GM21447 (cell line): ENCODE data around the gene HOXB1.
"Not testable (repeated sequence)": the region's sequence is repeated elsewhere in the genome, so short reads cannot be mapped to it uniquely, and the experiment has no call there.

Source experiments
- ATAC-seq: cut with Tn5 transposase; IDR thresholded peaks from one replicate; pipeline ENCODE4 v1.9.1; 2021; ENCODE audit not compliant: unreplicated experiment

HOXB1 gene

DNA sequence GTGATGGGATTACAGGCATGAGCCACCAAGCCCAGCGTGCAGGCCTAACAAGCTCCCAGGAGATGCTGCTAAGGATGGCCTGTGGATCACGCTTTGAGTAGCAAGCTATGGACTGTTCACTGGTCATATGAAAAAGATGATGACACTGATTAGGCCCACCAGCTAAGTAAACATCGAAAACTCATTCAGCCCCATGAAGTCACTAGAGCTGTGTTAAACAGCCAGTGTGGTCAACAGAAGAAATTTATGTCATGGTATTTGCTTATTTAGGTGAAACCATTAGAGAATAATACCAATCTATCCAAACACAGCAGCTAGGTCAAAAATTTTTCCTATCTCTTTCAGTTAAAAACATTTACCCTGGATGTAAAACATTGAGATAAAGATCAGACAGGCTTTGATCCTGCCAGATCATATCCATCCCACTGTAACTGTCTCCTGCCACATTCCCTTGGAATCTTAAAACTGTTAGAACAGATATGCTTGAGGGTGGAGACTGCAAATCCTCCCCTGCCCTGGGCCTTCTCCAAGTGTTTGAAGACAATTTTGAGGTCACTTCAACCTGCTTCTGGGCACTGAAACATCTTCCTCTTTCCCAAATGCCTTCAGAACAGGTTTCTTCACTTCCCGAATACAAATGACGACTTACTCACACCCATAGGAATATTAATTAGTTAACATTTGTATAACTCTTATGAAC is 30.9 kb downstream of the HOXB1 start:
- ATAC-seq = no peak

DNA sequence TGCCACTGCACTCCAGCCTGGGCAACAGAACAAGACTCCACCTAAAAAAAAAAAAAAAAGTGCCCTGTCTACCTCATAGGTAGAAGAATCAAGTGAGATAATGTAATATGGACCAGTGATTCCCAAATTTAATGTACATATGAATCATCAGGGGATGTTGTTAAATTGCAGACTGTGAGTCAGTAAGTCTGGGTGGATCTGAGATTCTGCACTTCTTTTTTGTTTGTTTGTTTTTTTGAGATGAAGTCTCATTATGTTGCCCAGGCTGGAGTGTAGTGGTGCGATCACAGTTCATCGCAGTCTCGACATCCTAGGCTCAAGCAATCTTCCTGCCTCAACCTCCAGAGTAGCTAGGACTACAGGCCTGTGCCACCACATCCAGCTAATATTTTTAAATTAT is 31.6 kb downstream of the HOXB1 start:
- ATAC-seq = no peak

DNA sequence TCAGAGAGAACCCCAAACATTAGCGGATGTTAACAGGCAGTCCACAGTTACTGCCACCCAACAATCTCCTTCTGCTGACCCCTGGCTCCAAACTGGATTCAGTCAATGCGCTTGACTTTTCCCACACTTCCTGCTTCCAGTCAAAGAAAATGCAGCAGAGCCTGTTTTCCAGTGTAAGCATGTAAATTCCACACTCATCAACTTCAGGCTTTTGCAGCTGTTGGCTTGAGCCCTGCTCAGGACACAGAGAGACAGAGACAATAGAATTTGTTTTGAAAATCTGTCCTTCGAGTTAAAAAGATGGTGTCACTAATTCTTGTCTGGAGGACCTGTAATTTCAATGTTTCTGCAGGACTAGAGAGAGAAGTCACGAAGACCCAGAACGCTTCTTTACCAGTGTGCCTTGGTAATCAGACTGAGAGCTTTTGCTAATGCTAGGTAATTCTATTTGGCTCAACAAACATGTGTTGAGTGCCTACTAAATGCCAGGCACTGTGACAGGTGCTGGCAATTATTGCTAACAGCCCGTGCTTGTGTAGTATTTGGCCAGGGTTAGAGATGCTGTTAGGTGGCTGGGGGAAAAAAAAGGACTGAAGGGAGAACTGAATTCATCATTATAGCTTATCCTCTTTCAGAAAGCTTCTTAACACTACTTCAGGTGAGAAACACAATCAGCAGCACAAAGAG is 32.5 kb downstream of the HOXB1 start:
- no peak for ATAC-seq

DNA sequence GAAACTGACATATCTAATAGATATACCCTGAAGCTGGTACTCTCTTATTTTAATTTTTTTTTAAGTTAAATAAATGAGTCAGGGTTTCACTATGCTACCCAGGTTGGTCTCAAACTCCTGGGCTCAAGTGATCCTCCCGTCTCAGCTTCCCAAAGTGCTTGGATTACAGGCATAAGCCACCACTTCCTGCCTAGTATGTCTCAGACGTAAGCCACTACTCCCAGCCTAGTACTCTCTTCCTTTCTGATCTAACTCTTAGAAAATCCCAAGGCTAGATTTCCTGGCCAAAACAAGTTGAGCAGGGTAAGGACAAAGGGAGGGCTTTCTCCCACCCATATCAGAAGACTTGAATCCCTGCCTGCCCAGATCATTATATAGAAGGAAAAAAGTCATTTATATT is 33.7 kb downstream of the HOXB1 start:
- no peak for ATAC-seq

DNA sequence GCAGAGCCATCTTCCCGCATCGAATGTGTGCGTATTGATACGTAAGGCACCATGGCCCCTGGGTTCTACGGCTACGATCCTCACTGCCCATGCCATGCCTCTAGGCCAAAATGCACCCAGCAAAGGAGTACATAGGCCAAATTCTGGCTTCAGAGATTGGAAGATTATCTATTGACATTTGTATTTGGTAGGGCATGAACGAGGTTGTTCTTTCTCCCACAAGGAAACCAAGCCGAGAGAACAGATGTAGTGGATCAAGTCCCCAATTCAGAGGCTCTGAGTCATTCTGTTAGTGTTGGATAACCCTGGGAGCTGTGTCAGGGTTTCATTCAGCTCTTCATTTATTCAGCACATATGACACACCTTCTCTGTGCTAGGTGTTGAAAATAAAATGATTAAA is 36.5 kb downstream of the HOXB1 start:
- ATAC-seq = no peak

DNA sequence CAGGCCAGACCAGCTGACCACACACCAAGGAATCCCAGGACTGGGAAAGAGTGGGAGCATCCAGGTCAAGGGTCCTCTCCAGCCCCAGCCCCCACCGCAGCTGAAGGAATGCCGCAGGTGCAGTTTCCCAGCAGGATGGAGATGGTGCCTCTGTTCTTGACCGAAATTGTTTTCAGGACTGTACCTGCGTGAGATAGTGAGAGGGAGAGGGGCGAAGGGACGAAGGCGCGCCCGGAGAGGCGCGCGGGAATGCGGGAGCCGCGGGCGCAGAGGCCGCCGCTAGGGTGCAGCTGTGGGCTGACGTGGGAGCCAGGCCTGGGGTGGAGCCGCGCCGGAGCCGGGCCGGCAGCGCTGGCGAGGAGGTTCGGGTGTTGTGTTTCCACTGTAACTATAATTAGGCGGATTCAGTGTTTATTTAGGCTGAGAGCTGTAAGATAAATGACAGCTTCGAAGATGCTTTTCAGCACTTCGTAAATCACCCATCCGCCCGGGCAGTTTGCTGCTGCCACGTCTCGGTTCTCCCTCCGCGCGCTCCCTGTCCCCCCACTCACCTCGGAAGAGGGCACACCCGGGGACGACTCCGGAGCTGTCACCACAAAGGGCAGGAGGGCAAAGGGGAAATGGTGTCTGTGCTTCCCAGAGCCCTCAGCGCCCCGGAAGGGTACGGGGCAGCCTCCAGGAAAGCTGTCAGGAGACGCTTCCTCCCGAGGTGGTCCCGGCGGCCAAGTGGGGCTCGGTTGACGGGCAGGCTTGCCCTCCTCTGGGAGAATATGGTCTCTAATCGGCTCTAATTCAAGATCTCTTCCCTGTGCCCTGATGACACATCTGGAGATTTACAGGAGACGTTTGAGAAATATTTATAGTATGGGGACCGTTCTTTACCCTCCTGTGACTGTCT is 38.2 kb downstream of the HOXB1 start:
- ATAC-seq = no peak

DNA sequence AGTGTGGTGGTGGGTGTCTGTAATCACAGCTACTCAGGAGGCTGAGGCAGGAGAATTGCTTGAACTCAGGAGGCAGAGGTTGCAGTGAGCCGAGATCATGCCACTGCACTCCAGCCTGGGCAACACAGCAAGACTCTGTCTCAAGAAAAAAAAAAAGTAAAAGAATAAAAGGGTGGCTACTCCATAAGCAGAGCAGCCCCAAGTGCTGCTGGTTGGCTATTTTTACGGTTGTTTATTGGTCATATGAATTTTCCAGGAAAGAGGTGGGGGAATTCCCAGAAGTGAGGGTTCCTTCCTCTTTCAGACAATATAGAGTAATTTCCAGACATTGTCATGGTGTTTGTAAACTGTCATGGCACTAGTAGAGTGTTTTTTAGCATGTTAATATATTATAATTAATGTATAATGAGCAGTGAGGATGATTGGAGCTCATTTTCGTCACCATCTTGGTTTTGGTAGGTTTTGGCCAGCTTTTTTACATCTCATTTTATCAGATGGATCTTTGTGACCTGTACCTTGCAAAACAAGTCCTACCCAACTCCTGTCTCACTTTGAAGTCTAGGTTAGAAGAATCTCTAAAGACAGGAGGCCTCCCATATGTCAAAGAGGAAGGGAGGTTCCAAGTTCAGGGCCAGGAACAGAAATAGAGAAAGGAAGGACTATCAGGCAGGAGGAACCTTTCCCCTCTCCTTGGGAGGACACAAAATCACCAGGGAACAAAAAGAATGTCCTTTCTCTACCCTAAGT is 39.1 kb downstream of the HOXB1 start:
- ATAC-seq = no peak

DNA sequence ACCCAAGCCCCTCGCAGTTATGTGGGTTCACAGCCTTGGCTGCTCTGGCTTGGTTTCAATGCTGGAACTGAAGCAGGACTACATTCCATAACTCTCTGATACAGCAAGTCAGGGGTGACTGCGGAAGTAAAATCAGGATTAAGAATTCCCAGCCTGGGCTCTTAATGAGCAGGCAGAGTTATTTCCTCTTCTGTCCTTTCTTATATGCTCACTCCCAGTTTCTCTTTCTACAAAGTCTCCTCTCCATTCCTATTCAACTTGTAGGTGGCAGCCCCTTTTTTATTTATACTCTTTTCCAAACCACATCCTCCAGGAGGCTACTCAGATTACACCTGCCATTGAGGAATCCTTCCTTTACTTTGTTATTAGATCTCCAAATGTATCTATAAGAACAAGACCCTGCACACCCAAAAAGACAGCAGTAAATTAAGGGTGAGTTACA is 40.3 kb downstream of the HOXB1 start:
- no peak for ATAC-seq

DNA sequence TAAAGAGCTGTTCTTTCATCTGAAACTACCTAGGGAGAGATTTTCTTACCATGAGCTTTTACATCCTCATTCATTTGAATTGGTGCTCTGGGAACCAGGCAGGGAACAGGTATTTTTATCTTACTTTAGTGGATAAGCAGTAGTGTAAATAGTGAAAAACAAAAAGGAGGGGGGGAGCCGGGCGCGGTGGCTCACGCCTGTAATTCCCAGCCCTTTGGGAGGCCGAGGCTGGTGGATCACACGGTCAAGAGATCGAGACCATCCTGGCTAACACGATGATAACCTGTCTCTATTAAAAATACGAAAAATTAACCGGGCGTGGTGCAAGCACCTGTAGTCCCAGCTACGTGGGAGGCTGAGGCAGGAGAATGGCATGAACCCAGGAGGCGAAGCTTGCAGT is 41.0 kb downstream of the HOXB1 start:
- ATAC-seq = no peak

DNA sequence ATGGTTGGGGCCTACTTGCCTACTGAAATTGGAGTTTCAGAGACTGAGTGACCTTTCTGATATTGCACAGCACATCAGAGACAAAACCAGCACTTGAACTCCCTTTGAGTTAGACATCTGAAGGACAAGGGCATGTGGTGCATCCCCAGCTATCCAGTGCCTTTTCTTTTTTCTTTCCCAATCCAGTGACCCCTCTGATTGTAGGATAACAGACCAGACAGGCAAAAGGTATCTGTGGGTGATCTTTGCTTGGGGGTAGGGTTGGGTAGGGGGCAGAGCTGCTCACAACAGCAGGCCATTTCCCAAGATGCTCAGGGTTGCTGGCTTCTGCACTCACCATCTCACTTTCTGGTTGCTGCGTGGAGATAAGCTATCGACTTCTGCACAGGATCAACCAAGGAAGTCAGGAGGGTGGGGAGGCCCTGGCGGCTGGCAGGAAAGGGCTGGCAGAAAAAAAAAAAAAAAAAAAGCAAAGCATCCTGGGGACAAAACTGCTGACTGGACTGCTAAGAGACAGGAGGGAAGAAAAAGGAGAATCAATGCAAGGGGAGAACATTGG is 42.2 kb downstream of the HOXB1 start:
- no peak for ATAC-seq

DNA sequence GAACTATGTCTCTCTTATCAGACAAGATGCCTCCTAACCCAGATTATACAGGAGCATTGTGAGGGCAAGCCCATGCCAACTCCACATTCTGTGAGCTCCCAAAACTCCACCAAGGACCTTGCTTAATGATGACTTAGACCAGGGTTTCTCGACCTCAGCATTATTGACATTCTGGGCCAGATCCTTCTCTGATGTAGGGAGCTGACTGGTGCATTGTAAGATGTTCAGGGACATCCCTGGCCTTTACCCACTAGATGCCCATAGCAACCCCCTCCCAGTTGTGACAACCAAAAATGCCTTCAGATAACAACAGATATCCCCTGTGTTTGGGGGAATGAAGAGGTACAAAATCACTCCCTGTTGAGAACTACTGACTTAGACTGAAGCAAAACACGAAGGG is 43.6 kb downstream of the HOXB1 start:
- no peak for ATAC-seq

DNA sequence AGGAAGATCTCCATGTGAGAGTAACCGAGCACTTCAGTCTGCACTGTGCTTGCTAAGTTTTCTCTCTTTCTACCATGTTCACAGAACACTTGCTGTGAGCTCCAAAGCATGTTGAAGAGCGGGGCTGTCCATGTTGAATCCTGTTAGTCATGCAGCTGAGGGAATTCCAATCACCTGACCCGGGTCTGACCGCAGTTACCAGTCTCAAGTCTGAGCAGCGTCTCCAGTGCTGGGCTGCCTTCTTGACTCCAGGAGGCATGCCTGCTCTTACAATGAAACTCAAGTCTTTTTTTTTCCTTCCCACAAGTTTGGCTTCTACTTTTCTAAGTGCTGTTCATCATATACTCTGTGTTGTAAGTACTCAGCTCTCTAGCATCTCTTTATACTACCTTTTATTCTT is 44.3 kb downstream of the HOXB1 start:
- no peak for ATAC-seq

DNA sequence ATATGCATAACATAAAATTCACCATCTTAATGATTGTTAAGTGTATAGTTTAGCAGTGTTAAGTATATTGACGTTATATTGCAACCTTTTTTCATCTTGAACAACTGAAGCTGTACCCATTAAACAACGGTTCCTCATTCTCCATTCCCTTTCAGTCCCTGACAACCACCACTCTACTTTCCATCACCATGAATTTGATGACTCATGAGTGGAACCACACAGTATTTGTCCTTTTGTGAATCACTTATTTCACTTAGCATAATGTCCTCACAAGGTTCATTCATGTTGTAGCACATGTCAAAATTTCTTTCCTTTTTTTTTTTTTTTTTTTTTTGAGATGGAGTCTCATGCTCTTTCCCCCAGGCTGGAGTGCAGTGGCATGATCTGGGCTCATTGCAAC is 46.0 kb downstream of the HOXB1 start:
- ATAC-seq = no peak

DNA sequence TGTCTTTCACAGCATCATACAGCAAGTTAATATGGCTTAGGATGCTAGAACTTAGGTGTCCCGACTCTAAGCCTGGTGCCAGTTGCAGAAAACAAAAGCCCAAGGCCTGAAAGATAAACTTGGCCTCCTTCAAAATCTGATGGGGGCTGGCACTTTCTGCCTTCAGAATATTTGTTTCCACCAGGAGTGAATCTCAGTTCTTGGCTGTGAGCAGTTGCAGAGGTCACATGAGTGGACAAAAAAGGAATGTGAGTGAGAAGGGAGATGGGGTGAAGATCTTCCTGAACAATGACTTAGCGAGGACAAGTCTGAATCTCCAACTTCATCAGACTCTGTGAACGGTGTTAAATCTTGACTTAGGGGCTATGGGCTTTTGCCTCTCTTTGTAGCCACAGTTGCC is 46.6 kb downstream of the HOXB1 start:
- no peak for ATAC-seq

DNA sequence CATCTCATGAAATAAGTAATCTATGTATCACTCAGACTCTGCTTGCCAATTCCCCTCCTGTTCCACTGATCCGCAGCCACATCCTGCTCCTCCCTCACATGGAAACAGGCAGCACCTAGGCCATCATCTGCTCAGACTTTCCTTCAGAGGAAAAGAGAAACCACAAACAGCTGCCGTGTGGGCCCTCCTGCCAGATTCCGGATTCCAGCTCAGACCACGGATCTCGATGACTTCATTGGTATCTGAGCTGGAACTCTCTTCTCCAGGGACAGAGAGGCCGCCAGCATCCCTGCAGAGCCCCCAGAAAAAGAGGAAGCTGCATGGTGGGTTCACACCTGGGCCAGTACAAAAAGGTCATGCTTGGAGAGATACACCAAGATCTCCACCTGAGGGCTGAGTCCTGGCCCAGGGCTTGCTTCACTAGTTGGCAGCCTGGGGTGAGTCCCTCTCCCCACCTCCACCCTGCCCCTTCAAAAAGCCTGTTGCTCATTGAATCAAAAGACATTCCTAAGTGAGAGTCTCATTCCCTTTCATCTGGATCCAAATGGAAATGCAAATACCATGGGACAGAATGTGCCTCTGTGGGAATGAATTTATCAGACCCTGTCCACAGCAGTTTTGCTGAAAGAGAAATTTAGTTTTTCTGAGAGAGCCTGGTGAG is 47.2 kb downstream of the HOXB1 start:
- peak; percentile 49 for ATAC-seq

DNA sequence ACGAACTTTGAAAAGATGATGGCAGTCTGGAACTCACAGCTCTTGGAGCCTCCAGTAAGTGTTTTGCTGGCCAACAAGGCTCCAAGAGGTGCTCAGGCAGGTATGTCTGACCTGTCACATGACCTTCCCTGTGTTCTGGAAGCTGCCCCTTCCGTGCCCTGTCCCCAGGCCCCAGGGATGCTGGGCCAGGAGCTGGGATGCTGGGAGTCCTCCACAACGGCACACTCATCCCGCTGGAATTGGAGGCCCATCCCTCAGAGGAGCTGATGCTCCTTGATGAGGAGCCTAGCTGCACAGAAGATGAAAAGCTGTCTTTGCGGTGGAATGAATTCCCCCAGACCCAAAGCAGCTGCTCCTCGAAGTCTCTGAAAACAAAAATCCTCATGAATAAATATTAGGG is 47.8 kb downstream of the HOXB1 start:
- no peak for ATAC-seq

DNA sequence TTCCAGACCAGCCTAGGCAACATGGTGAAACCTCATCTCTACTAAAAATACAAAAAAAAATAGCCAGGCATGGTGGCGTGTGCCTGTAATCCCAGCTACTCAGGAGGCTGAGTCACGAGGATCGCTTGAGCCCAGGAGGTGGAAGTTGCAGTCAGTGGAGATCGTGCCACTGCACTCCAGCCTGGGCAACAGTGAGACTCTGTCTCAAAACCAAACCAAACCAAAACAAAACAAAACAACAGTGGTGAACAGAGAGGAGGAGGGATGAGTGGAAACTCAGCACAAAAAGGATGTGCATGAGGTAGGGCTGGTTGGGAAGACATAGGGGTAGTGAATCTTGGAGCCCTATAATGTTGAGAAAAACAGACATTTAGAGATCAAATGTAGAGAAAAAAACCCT is 48.5 kb downstream of the HOXB1 start:
- ATAC-seq = not testable (repeated sequence)

DNA sequence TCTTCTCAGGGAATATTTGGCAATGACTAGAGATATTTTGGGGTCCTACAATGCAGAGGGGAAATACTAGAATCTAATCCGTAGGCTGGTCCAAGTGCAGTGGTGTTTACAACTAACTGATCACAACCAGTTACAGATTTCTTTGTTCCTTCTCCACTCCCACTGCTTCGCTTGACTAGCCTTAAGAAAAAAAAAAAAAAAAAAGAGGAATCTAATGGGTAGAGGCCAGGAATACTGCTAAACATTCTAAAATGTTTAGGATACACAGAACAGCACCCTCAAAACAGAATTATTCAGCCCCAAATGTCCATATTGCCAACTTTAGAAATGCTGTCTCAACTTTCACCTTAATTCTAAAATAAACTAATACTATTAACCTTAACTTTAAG is 51.8 kb downstream of the HOXB1 start:
- ATAC-seq = no peak
